Epithelial cell of prostate (primary cell): ENCODE results near the gene CCDC191.

Source experiments
- DNase-seq: peaks from one replicate; pipeline ENCODE4 v3.0.0-alpha.2; 2011; ENCODE audit warnings: low read depth, low spot score
- H3K27ac ChIP-seq: fragments of 450-650 bp; 2 replicates; pipeline ENCODE4 v1.5.1; 2017; ENCODE audit warnings: mild to moderate bottlenecking

Gene CCDC191

DNA sequence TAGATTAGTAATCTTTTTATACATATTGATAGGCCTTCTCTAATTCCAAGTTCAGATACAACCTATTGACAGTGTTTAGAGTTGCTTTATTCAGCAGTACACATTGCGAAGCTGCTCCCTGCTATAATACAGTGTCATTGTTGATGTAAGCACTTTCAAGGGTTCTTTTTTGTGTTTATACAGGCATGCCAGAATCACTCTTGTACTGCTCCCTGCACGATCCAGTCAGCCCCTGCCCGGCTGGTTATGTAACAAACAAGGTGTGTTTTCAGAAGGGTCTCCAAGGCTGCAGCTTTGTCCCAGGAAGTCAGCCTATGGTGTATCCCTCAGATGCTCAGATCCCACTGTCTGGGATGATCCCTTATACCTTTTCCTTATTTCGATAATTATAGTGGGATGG lies 11.5 kb upstream of the CCDC191 start:
- H3K27ac ChIP-seq: no peak overlapping the region
- no peak for DNase-seq

GRCh38 chr3:114060906-114061655 lies 4.8 kb upstream of the CCDC191 start:
- DNase-seq: no peak
- no peak overlapping the region for H3K27ac ChIP-seq

DNA sequence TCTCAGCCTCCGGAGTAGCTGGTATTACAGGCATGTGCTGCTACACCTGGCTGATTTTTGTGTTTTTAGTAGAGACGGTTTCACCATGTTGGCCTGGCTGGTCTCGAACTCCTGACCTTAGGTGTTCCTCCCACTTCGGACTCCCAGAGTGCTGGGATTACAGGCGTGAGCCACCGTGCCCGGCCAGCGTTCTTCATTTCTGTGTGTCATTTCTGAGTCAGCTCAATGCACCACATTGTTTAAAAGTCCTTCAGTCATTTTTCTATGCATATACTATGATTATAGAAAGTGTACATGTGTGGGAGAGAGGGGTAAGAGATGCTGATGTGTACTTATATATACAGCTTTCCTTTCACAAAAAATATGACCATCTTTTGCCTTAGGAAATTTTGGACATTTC lies 2.3 kb upstream of the CCDC191 start:
- H3K27ac ChIP-seq: no peak overlapping the region
- DNase-seq: no peak

GRCh38 chr3:114057011-114057347 lies 653 bp upstream of the CCDC191 start:
- no peak for DNase-seq

DNA sequence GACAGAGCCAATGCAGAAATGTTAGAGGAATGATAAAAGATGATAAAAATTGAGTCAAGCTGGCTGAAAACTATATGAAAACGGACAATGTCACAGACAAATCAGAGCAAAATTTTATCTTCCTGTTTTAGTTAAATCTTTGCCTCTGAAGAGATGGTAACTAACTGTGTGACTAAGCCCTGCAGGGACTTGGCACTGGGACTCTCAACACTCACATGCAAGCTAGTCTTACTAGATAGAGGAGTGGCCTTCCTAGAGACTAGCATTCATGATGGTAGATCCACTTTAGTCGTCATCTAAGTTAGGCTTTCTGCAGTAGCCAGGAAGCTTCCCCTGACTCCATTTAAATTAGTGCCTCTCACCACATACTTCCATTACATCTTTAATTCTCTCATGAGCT lies 4.1 kb downstream of the CCDC191 start:
- no peak for DNase-seq
- no peak overlapping the region for H3K27ac ChIP-seq

More at GRCh38 chr3:114057011-114057347, 653 bp upstream of the CCDC191 start:
- H3K27ac ChIP-seq: peak overlapping the region; percentile 84

DNA sequence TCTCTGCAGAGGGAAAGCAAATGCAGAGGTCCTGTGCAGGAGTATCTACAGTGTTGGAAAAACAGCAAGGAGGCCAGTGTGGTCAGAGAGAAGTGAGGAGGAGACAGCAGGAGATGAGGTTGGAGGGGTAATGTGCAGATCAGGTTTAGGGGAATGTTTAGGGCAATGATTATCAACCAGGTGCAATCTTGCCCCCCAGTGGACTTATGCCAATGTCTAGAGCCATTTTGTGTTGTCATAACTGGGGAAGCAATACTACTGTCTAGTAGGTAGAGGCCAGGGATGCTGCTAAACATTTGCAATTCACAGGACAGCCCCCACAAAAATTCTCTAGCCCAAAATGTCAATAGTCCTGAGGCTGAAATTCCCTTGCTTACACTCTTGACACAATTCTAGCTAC lies 13.1 kb downstream of the CCDC191 start:
- H3K27ac ChIP-seq: no peak overlapping the region
- no peak for DNase-seq

DNA sequence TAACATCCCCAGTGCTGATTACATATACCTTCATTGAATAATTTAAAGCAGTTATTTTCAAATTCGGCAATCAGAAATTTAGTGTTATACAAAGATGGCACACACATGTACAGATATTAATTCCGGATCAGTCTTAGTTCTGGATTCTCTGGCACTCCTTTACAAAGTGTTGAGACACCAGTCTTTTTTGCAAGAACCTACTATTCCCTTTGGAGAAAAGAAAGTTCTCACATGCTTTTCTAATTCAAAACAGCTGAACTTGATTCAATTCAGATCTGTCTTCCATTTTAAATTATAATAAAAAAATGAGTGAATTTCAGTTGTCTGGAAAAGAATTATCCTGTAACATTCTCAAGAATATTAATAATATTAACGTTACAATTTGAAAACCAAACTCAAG lies 20.4 kb downstream of the CCDC191 start:
- H3K27ac ChIP-seq: no peak overlapping the region
- no peak for DNase-seq

DNA sequence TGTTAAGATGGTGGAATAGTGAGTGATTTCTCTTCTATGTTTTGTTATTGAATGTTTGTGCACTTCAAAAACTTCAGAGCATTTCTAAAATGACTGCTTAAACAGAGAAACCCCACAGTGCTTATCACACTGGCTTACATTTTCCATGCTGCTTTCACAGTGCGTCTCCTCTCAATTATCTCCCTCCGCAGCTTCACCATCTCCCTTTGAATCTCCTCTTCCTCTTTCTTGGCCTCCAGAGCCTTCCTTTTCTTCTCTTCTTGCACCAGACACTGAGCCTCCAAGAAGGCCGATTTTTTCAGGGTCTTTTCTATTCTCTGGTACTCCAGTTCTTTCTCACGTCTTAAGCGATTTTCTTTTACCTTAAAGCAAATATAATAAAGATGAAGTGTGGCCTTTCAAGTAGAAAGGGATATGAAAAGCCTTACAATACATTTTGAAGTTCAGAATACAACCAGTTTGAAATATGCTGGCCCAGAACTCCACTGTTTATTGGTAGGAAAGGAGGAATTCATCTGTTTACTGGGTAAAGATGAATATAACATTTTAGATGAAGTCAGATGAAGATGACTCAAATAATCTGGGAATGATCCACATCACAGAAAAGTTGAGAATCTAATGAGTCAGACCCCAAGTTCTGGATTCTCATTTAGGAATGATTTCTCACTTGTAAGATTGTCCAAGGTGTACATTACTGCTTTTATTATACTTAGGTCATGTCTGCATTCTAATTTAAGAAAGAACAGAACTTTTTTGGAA lies 21.4 kb downstream of the CCDC191 start:
- no peak overlapping the region for H3K27ac ChIP-seq
- no peak for DNase-seq

GRCh38 chr3:114034211-114034610 lies 22.1 kb downstream of the CCDC191 start:
- no peak for DNase-seq
- no peak overlapping the region for H3K27ac ChIP-seq

GRCh38 chr3:114033721-114034120 lies 22.6 kb downstream of the CCDC191 start:
- DNase-seq: no peak
- no peak overlapping the region for H3K27ac ChIP-seq

DNA sequence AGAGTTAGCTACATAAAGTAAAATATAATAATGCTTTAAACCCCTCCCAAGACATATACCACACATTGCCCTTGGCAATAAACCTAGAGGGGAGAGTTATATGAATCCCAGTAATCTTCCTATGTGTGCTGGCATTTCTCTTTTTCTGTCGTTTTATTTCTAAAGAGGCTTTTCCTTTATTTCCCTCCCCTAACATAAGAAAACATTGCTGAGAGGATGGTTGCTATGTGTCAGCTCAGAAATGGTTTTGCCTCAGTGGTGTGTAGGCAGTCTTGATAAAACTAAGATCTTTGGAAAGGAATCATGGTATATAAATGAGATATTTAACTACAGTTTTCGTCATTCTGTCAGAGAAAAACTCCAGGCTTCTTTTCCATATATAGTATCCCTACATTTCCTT lies 30.0 kb downstream of the CCDC191 start:
- H3K27ac ChIP-seq: no peak overlapping the region
- no peak for DNase-seq

- no peak for DNase-seq
These were observed 30.9 kb downstream of the CCDC191 start for GRCh38 chr3:114025451-114025850.

GRCh38 chr3:114022145-114022802 lies 34.1 kb downstream of the CCDC191 start:
- no peak overlapping the region for H3K27ac ChIP-seq
- no peak for DNase-seq

More at GRCh38 chr3:114025451-114025850, 30.9 kb downstream of the CCDC191 start:
- no peak overlapping the region for H3K27ac ChIP-seq

DNA sequence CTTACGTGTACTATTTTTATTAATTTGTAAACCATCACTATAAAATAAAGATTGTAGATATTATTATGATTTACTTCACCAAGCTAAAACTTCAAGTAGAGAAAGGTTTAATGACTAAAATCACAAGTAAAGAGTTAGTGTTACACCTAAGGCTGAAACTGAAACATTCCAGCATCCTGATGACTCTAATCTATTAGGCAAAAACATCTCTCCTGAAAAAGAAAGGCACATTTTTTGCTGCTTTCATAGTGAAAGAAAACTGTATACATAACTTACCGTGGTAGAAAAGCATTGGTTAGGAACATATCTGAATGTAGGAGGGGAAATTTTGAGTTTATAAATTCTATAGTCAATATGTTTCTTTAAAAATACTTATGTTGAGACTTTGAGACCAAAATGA lies 35.4 kb downstream of the CCDC191 start:
- no peak for DNase-seq
- H3K27ac ChIP-seq: no peak overlapping the region

DNA sequence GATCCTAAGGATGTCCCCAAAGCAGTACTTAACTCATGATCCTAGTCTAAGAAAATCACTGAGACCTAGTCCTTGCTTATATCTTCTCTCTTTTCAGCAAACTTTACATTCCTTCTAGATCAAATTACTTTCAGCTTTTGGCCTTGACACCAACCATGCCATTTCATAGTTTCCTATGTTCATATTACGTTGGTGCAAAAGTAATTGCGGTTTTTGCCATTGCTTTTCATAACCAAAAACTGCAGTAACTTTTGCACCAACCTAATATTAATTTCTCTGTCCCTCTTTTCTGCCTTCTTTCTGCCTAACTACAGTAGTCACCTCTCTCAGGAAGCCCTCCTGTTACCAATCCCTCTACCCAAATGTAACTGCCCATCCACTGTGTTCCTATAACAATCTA lies 36.8 kb downstream of the CCDC191 start:
- no peak overlapping the region for H3K27ac ChIP-seq
- no peak for DNase-seq

DNA sequence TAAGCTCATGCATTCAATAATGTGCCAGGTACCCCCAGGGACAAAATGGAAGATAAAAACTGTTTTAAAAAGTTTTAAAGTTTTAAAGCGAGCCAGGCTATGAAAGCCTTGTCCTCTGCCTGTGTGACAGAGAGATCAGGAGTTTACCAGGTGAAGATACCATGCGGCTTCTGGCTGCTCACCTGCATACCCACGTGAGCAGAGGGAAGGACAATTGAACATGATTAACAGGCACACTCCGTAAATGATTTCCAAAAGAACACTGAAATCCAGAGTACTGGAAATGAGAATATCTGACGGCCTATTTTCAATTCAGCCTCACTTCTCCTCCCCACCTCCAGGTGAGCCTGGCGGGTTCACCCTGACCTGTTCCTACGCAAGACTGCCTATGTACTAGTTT lies 42.1 kb downstream of the CCDC191 start:
- no peak for DNase-seq
- H3K27ac ChIP-seq: no peak overlapping the region

GRCh38 chr3:114011059-114011797 lies 45.1 kb downstream of the CCDC191 start:
- DNase-seq: no peak
- no peak overlapping the region for H3K27ac ChIP-seq

GRCh38 chr3:114005481-114005880 lies 50.8 kb downstream of the CCDC191 start:
- no peak for DNase-seq
- no peak overlapping the region for H3K27ac ChIP-seq

GRCh38 chr3:113985541-113985940 lies 70.8 kb downstream of the CCDC191 start:
- no peak for DNase-seq
- no peak overlapping the region for H3K27ac ChIP-seq

DNA sequence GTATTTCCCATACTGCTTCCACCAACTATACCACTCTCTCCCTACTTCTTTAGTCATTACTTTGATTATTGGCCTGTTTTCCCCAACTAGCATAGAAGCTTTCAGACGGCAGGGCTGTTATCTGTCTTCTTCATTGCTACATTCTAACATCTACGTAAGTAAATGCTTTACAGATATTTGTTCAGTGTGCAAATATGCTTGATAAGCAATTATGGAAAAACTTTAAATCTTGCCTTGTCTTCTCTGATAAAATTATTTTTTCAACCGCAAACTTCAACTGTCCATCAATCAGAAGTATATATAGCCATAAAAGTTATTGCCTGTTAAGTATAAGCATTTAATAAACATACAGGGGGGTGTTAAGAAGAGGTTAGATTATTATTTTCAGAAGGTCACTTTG lies 72.8 kb downstream of the CCDC191 start:
- no peak for DNase-seq
- no peak overlapping the region for H3K27ac ChIP-seq

DNA sequence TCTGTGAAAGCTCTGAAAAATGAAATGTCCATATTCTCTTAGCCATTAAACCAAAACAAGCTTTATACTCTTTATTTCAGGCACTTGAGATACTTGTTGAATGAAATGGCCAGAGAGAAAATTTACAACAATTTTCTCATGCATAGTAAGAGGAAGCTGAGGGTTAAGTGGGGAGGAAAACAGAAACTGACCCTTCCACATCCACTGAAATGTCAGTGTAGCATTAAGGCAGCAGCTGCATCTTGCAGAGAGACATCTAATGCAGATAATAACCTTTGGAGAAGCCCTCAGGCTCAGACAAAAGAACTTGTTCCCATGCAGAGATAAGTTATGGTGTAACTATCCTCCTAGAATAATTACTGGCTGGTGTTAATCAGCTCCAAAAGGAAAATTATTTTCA lies 74.5 kb downstream of the CCDC191 start:
- DNase-seq: no peak
- no peak overlapping the region for H3K27ac ChIP-seq
